ENCODE measurements around the gene FBXL15.

Gene FBXL15

DNA sequence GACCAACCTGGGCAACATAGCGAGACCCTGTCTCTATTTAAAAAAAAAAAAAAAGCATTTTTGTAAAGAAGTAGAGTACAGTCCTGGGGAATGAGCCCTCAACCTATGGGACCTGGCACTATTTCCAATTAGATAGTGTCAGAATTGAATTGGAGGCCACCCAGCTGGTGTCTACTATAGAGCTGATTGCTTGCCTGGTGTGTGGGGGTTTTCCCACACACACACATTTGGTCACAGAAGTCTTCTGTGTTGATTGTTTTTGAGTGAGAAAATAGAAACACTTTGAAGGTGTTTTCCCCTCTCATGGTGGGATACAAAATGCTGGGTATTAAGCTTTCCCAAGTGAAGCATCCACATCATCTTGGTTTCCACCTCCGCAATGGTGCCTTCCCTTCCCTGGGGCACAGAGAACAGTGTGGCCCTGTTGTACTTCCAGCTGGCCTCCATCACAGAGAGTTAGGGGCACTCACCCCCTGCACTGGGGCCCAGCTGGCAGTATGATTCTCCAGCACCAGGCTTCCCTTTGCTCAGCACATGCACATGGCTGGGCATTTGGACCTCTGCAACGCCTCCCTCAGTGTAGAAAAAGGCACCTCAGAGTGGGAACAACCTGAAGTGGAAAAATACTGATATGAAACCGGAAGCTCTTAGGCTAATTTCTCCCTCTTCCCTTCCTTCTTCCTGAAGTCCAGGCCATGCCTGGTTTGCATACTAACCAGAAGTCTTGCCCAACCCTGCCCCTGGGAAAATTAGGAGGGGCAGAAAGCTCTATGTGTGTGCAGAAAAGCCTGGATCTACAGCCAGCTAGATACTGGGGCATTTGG, 35.8 kb upstream of the FBXL15 start:
- TF ChIP-seq, protein P1, sequence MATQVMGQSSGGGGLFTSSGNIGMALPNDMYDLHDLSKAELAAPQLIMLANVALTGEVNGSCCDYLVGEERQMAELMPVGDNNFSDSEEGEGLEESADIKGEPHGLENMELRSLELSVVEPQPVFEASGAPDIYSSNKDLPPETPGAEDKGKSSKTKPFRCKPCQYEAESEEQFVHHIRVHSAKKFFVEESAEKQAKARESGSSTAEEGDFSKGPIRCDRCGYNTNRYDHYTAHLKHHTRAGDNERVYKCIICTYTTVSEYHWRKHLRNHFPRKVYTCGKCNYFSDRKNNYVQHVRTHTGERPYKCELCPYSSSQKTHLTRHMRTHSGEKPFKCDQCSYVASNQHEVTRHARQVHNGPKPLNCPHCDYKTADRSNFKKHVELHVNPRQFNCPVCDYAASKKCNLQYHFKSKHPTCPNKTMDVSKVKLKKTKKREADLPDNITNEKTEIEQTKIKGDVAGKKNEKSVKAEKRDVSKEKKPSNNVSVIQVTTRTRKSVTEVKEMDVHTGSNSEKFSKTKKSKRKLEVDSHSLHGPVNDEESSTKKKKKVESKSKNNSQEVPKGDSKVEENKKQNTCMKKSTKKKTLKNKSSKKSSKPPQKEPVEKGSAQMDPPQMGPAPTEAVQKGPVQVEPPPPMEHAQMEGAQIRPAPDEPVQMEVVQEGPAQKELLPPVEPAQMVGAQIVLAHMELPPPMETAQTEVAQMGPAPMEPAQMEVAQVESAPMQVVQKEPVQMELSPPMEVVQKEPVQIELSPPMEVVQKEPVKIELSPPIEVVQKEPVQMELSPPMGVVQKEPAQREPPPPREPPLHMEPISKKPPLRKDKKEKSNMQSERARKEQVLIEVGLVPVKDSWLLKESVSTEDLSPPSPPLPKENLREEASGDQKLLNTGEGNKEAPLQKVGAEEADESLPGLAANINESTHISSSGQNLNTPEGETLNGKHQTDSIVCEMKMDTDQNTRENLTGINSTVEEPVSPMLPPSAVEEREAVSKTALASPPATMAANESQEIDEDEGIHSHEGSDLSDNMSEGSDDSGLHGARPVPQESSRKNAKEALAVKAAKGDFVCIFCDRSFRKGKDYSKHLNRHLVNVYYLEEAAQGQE (IDR thresholded peaks at IDR 0.05; ENCODE audit: insufficient read depth in 1 of 2, low read depth in 2 of 2, low read length in 2 of 2): no peak
- TF ChIP-seq TAF1 (IDR thresholded peaks at IDR 0.05; ENCODE audit: borderline replicate concordance, insufficient read depth, low read length) (no peak), SIN3A (IDR thresholded peaks at IDR 0.05; ENCODE audit: borderline replicate concordance, insufficient read depth, low read length) (no peak), POLR2AphosphoS5 (IDR thresholded peaks at IDR 0.05; ENCODE audit: low read depth, low read length) (no peak), FOXP2 (optimal IDR thresholded peaks at IDR 0.05; ENCODE audit: borderline replicate concordance, extremely low read depth, extremely low read length, insufficient read depth) (no peak)

DNA sequence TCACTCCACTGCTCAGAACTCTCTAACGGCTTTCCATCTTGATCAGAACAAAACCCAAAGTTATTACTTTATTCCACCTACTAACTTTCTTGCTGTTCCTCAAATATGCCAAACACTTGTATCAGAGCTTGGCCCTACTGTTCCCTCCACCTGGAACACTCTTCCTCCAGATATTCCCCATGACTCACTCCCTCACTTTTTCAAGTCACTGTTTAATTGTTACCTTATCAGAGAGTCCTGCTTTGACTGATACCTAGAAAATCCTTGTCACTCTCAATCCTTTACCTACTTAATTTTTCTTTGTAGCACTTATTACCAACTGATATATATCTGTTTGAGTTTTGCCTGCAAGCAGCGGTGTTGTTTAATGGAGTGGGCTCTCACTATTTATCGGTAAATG, 30.7 kb upstream of the FBXL15 start:
- TF ChIP-seq FOXP2 (optimal IDR thresholded peaks at IDR 0.05; ENCODE audit: borderline replicate concordance, extremely low read depth, extremely low read length, insufficient read depth) (no peak), POLR2AphosphoS5 (IDR thresholded peaks at IDR 0.05; ENCODE audit: low read depth, low read length) (no peak), TAF1 (IDR thresholded peaks at IDR 0.05; ENCODE audit: borderline replicate concordance, insufficient read depth, low read length) (no peak), SIN3A (IDR thresholded peaks at IDR 0.05; ENCODE audit: borderline replicate concordance, insufficient read depth, low read length) (no peak)
- TF ChIP-seq, protein P1 (IDR thresholded peaks at IDR 0.05; ENCODE audit: insufficient read depth in 1 of 2, low read depth in 2 of 2, low read length in 2 of 2): no peak

DNA sequence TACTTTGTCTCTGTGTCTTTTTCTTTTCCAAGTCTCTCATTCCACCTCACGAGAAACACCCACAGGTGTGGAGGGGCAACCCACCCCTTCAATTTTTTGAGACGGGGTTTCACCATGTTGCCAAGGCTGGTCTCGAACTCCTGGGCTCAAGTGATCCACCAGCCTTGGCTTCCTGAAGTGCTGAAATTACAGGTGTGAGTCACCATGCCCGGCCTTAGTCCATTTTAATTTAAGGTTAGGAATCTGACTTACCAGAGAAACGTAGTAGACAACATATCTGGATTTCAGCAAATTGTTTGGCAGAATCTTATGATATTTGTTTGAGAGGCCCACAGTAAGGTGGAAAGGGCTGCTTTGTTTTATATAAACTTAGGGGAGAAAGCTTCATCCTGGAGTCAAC, 28.3 kb upstream of the FBXL15 start:
- TF ChIP-seq, protein P1 (IDR thresholded peaks at IDR 0.05; ENCODE audit: insufficient read depth in 1 of 2, low read depth in 2 of 2, low read length in 2 of 2): no peak
- TF ChIP-seq SIN3A (IDR thresholded peaks at IDR 0.05; ENCODE audit: borderline replicate concordance, insufficient read depth, low read length) (no peak), POLR2AphosphoS5 (IDR thresholded peaks at IDR 0.05; ENCODE audit: low read depth, low read length) (no peak), TAF1 (IDR thresholded peaks at IDR 0.05; ENCODE audit: borderline replicate concordance, insufficient read depth, low read length) (no peak), FOXP2 (optimal IDR thresholded peaks at IDR 0.05; ENCODE audit: borderline replicate concordance, extremely low read depth, extremely low read length, insufficient read depth) (no peak)

DNA sequence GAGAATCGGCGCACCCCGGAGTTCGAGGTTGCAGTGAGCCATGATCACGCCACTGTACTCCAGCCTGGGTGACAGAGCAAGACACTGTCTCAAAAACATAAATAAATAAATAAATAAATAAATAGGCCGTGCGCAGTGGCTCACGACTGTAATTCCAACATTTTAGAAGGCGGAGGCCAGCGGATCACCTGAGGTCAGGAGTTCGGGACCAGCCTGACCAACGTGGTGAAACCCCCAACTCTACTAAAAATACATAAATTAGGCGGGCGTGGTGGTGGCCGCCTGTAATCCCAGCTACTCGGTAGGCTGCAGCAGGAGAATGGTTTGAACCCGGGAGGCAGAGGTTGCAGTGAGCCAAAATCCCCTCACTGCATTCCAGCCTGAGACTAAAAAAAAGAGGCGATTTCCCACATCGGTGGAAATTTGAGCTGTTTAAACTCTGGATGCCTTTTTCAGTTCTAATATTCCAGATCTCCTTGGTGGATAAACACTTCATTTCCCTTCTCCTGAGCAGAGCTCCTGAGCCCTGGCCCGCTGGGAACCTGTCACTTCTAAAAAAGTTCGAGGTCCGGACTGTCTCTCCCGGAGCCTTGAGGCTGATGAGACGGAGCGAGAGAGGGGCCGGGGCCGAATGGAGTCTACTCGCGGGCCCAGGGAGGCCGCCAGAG, 27.1 kb upstream of the FBXL15 start:
- TF ChIP-seq, protein P1 (IDR thresholded peaks at IDR 0.05; ENCODE audit: insufficient read depth in 1 of 2, low read depth in 2 of 2, low read length in 2 of 2): 0 out of 4 replicates have a peak, but pooled peaks of 1 of the 2 experiments have one; percentile 4
- TF ChIP-seq SIN3A (IDR thresholded peaks at IDR 0.05; ENCODE audit: borderline replicate concordance, insufficient read depth, low read length): no peak

Data from PFSK-1 (cell line).